Astrocyte (in vitro differentiated cells and primary cell): ENCODE measurements around the gene SERPINE2. TPM values are rescaled to one million over a fixed set of nuclear protein-coding genes. Genes with fewer than 3 reads are reported as not detected.

Experiments used
- DNase-seq: peaks from one replicate; pipeline ENCODE4 v3.0.0-alpha.2; 2010; ENCODE audit warnings: low read depth
- FAIRE-seq: peaks from 2 replicates; lab custom pipeline; 2011; peaks lifted over from hg19 to GRCh38; lab: Jason Lieb, UNC
- H2AFZ ChIP-seq: 2 replicates; pipeline ENCODE4 v1.6.0; 2012; ENCODE audit warnings: low read depth, low read length, inconsistent platforms
- H3K27ac ChIP-seq: 2 replicates; pipeline ENCODE4 v1.5.1; 2011; ENCODE audit warnings: low read depth, low read length, inconsistent platforms
- H3K27me3 ChIP-seq: 2 replicates; pipeline ENCODE4 v1.6.0; 2011; ENCODE audit warnings: low read length, inconsistent platforms; ENCODE audit not compliant: insufficient read depth
- H3K36me3 ChIP-seq: 2 replicates; pipeline ENCODE4 v1.5.1; 2011; ENCODE audit warnings: low read length, inconsistent platforms; ENCODE audit not compliant: insufficient read depth
- H3K4me1 ChIP-seq: 2 replicates; pipeline ENCODE4 v1.5.1; 2011; ENCODE audit warnings: low read length, inconsistent platforms; ENCODE audit not compliant: insufficient read depth
- H3K4me2 ChIP-seq: 2 replicates; pipeline ENCODE4 v1.6.0; 2012; ENCODE audit warnings: low read length, inconsistent platforms
- H3K4me3 ChIP-seq: 2 replicates; pipeline ENCODE4 v1.5.1; 2011; ENCODE audit warnings: low read depth, mild to moderate bottlenecking, low read length, inconsistent platforms; ENCODE audit not compliant: insufficient read depth
- H3K79me2 ChIP-seq: 2 replicates; pipeline ENCODE4 v1.6.0; 2012; ENCODE audit warnings: mild to moderate bottlenecking, low read length, inconsistent platforms; ENCODE audit not compliant: insufficient read depth
- H3K9ac ChIP-seq: 2 replicates; pipeline ENCODE4 v1.6.0; 2012; ENCODE audit warnings: mild to moderate bottlenecking, low read length, inconsistent platforms
- H3K9me3 ChIP-seq: 2 replicates; pipeline ENCODE4 v1.5.1; 2012; ENCODE audit warnings: low read depth, mild to moderate bottlenecking, low read length, inconsistent platforms; ENCODE audit not compliant: insufficient read depth
- H4K20me1 ChIP-seq: 2 replicates; pipeline ENCODE4 v1.6.0; 2012; ENCODE audit warnings: low read length, inconsistent platforms; ENCODE audit not compliant: insufficient read depth
- H3K27ac Mint-ChIP-seq: one replicate; pipeline ENCODE4 v1.8.0; 2021; ENCODE audit warnings: mild to moderate bottlenecking, mixed read lengths; ENCODE audit not compliant: unreplicated experiment
- H3K27me3 Mint-ChIP-seq: one replicate; pipeline ENCODE4 v1.8.0; 2021; ENCODE audit warnings: low read depth, mixed read lengths; ENCODE audit not compliant: unreplicated experiment
- H3K36me3 Mint-ChIP-seq: one replicate; pipeline ENCODE4 v1.8.0; 2021; ENCODE audit warnings: low read depth, mixed read lengths; ENCODE audit not compliant: unreplicated experiment
- H3K4me1 Mint-ChIP-seq: one replicate; pipeline ENCODE4 v1.8.0; 2021; ENCODE audit warnings: low read depth, mixed read lengths; ENCODE audit not compliant: unreplicated experiment
- H3K4me3 Mint-ChIP-seq: one replicate; pipeline ENCODE4 v1.8.0; 2021; ENCODE audit warnings: mild to moderate bottlenecking, moderate library complexity, mixed read lengths; ENCODE audit not compliant: unreplicated experiment
- H3K9me3 Mint-ChIP-seq: one replicate; pipeline ENCODE4 v1.8.0; 2021; ENCODE audit warnings: mild to moderate bottlenecking, mixed read lengths; ENCODE audit not compliant: unreplicated experiment
- EZH2 ChIP-seq: IDR thresholded peaks from 2 replicates; pipeline ENCODE4 v1.6.1; 2012; ENCODE audit warnings: mild to moderate bottlenecking, low read length, inconsistent platforms; ENCODE audit not compliant: insufficient read depth
- total RNA-seq: library from RNA; stranded (reverse); gene quantifications from 2 replicates; pipeline ENCODE4 v1.2.1, GENCODE V29; 2021
- TF ChIP-seq, protein P1 (sequence below): IDR thresholded peaks from 2 replicates; pipeline ENCODE4 v1.5.1; 2011; ENCODE audit warnings: low read depth, mild to moderate bottlenecking, inconsistent platforms, low read length, moderate library complexity; ENCODE audit not compliant: insufficient read depth

SERPINE2 gene
- total RNA-seq, 1 donor from 2014 or later = 375 TPM

DNA sequence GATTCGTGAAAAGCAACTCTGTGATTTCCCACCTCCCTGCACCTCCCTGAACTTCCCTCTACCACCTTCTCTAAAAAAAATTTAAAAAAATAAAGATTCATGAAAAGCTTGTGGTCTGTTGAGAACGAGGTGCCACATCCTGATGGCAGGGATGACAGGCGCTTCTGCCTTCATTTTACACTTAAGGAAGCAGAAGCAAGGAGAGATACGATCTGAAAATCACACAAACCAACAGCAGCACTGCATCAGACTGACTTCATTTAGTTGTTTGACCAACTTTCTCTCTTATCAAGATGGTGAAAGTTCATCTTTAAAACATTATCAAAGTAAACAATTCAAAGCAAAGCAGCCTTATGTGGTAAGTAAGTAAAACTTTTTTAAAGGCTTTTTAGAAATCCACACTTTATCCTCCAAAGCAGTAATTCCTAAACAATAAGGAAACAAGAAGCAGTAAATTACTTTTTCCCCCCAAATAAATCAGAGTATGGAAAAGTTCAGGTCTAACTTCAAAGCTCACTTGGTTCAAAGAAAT lies 109.4 kb downstream of the SERPINE2 start:
- H3K36me3 ChIP-seq = peaks cover 3% of the 10 kb centered on the region
- H3K9me3 ChIP-seq = no peaks in the 10 kb centered on the region
- Mint-ChIP-seq H3K4me3 (no peak overlapping the region), H3K36me3 (peaks cover 18% of the 10 kb centered on the region), H3K27ac (no peak overlapping the region), H3K27me3 (no peaks in the 10 kb centered on the region), H3K9me3 (peaks cover 12% of the 10 kb centered on the region), H3K4me1 (peaks cover 33% of the 10 kb centered on the region)
- H3K4me1 ChIP-seq = peaks cover 7% of the 10 kb centered on the region
- no peak overlapping the region for H2AFZ ChIP-seq
- H4K20me1 ChIP-seq = peaks cover 75% of the 10 kb centered on the region
- TF ChIP-seq, protein P1, sequence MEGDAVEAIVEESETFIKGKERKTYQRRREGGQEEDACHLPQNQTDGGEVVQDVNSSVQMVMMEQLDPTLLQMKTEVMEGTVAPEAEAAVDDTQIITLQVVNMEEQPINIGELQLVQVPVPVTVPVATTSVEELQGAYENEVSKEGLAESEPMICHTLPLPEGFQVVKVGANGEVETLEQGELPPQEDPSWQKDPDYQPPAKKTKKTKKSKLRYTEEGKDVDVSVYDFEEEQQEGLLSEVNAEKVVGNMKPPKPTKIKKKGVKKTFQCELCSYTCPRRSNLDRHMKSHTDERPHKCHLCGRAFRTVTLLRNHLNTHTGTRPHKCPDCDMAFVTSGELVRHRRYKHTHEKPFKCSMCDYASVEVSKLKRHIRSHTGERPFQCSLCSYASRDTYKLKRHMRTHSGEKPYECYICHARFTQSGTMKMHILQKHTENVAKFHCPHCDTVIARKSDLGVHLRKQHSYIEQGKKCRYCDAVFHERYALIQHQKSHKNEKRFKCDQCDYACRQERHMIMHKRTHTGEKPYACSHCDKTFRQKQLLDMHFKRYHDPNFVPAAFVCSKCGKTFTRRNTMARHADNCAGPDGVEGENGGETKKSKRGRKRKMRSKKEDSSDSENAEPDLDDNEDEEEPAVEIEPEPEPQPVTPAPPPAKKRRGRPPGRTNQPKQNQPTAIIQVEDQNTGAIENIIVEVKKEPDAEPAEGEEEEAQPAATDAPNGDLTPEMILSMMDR = no peak
- TF ChIP-seq EZH2 = no peak
- H3K9ac ChIP-seq = no peak overlapping the region
- H3K4me2 ChIP-seq = no peak overlapping the region
- peaks cover 93% of the 10 kb centered on the region for H3K79me2 ChIP-seq
- FAIRE-seq = peak; percentile 26
- no peaks in the 10 kb centered on the region for H3K27me3 ChIP-seq
- DNase-seq = no peak
- no peak overlapping the region for H3K27ac ChIP-seq
- H3K4me3 ChIP-seq = no peak overlapping the region

DNA sequence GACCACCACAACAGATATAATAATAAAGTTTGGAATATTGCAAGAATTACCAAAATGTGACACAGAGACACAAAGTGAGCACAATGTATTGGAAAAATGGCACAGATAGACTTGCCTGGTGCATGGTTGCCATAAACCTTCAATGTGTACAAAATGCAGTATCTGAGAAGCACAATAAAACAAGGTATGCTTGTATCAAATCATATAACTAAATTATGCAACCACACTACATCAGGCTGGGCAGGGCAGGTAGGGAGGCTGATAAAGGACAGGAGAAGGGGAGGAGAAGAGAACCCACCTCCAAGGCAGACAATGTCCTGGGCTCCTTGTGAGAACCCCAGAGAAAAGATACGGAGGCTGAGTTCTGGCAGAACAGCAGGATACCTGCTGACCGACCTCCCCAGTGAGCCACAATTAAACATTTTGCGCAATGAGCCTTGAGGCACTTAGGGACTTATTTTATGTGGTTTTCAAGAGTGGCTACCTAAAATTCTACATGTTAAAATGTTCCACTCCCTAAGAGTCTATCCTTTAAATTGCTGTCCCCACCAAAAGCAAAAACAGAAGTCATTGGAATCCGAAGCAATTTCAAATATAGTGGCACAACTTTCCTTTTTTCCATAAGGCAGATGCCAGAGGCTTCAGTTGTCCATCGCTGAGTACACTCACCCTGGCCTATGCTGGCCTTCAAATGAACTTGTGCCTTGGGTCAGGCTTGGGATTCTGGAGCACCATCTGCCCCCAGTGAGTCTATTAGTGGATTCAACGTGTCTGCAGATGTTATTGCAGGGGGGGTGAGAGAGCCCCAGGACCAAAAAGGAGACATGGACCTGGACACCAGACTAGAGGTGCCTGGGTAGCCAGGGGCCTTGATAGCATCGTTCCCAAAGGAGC lies 110.7 kb downstream of the SERPINE2 start:
- no peak overlapping the region for H2AFZ ChIP-seq
- DNase-seq (no peak), FAIRE-seq (no peak)
- H3K4me1 Mint-ChIP-seq = peaks cover 27% of the 10 kb centered on the region
- no peaks in the 10 kb centered on the region for H3K27me3 ChIP-seq
- H3K9me3 ChIP-seq = no peaks in the 10 kb centered on the region
- H3K79me2 ChIP-seq = peaks cover 88% of the 10 kb centered on the region
- no peak overlapping the region for H3K9ac ChIP-seq
- no peak overlapping the region for H3K27ac ChIP-seq
- H4K20me1 ChIP-seq = peaks cover 69% of the 10 kb centered on the region
- H3K27ac Mint-ChIP-seq = no peak overlapping the region
- peaks cover 12% of the 10 kb centered on the region for H3K9me3 Mint-ChIP-seq
- peaks cover 3% of the 10 kb centered on the region for H3K36me3 ChIP-seq
- no peaks in the 10 kb centered on the region for H3K27me3 Mint-ChIP-seq
- no peak overlapping the region for H3K4me3 Mint-ChIP-seq
- H3K4me3 ChIP-seq = no peak overlapping the region
- no peak overlapping the region for H3K4me2 ChIP-seq
- no peaks in the 10 kb centered on the region for H3K4me1 ChIP-seq
- no peak for TF ChIP-seq EZH2
- TF ChIP-seq, protein P1 = no peak
- peaks cover 18% of the 10 kb centered on the region for H3K36me3 Mint-ChIP-seq

DNA sequence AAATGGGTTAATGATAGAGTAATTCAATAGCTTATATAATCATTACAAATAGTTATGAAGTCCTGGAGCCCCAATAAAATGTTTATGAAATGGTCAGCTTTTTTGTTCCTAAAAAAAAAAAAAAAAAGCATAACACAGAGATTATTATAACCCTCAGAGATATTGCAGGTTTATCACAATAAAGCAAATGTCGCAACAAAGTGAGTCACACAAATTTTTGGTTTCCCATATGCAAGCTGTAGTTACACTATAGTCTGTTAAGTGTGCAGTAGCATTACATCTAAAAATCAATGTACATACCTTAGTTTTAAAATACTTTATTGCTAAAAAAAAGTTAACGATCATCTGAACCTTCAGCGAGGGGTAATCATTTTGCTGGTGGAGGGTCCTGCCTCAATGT lies 114.0 kb downstream of the SERPINE2 start:
- Histone ChIP-seq H4K20me1 (peaks cover 77% of the 10 kb centered on the region), H2AFZ (no peak overlapping the region), H3K79me2 (peaks cover 93% of the 10 kb centered on the region), H3K4me3 (no peak overlapping the region), H3K27ac (no peak overlapping the region), H3K27me3 (no peaks in the 10 kb centered on the region), H3K9ac (no peak overlapping the region), H3K36me3 (peaks cover 3% of the 10 kb centered on the region), H3K4me2 (no peak overlapping the region), H3K9me3 (no peaks in the 10 kb centered on the region), H3K4me1 (no peaks in the 10 kb centered on the region)
- H3K36me3 Mint-ChIP-seq = peaks cover 21% of the 10 kb centered on the region
- peaks cover 20% of the 10 kb centered on the region for H3K4me1 Mint-ChIP-seq
- no peak overlapping the region for H3K27ac Mint-ChIP-seq
- no peaks in the 10 kb centered on the region for H3K27me3 Mint-ChIP-seq
- no peak for TF ChIP-seq EZH2
- TF ChIP-seq, protein P1 = no peak
- H3K9me3 Mint-ChIP-seq = peaks cover 12% of the 10 kb centered on the region
- FAIRE-seq = no peak
- DNase-seq = no peak
- H3K4me3 Mint-ChIP-seq = no peak overlapping the region
